SU-DHL-6 (cell line): ENCODE results near the gene UTP4.
A peak's percentile ranks its signal among the peaks of the same experiment; 100 is the strongest.

ENCODE experiments used
- H2AFZ ChIP-seq: fragments of 200-600 bp; sonication (generic); 2 replicates; pipeline ENCODE4 v1.6.1; 2014; ENCODE audit warnings: low read depth, mild to moderate bottlenecking, moderate library complexity, mixed read lengths, antibody characterized with exemption, low read length; ENCODE audit not compliant: severe bottlenecking
- H3F3A ChIP-seq: fragments of 200-600 bp; shearing (Covaris generic); 2 replicates; pipeline ENCODE4 v1.6.0; 2016; ENCODE audit warnings: antibody characterized with exemption, mild to moderate bottlenecking; ENCODE audit not compliant: insufficient read depth
- H3K27ac ChIP-seq: fragments of 200-600 bp; sonication (generic); 2 replicates; pipeline ENCODE4 v1.5.1; 2016; ENCODE audit warnings: low read depth, mild to moderate bottlenecking, low read length, moderate library complexity, mixed read lengths
- H3K27me3 ChIP-seq: fragments of 200-600 bp; sonication (generic), shearing (Covaris generic); 2 replicates; pipeline ENCODE4 v1.6.0; 2014; ENCODE audit warnings: mild to moderate bottlenecking, low read length
- H3K36me3 ChIP-seq: fragments of 200-600 bp; sonication (generic); 2 replicates; pipeline ENCODE4 v1.6.1; 2014; ENCODE audit warnings: mild to moderate bottlenecking, low read length, mixed read lengths
- H3K4me2 ChIP-seq: fragments of 300-600, 200-600 bp; shearing (Covaris generic), sonication (generic); 2 replicates; pipeline ENCODE4 v1.6.0; 2014; ENCODE audit warnings: low read length, low read depth, mild to moderate bottlenecking; ENCODE audit not compliant: poor library complexity, severe bottlenecking
- H3K4me3 ChIP-seq: fragments of 200-600 bp; sonication (generic); 2 replicates; pipeline ENCODE4 v1.5.1; 2014; ENCODE audit warnings: antibody characterized with exemption, low read length, mild to moderate bottlenecking, mixed read lengths; ENCODE audit not compliant: insufficient read depth, poor library complexity, severe bottlenecking
- H3K79me2 ChIP-seq: fragments of 200-600 bp; sonication (generic); 2 replicates; pipeline ENCODE4 v1.6.1; 2014; ENCODE audit warnings: mild to moderate bottlenecking, low read length, moderate library complexity; ENCODE audit not compliant: insufficient read depth
- H3K9ac ChIP-seq: fragments of 200-600 bp; sonication (generic); 2 replicates; pipeline ENCODE4 v1.7.0; 2014; ENCODE audit warnings: mild to moderate bottlenecking, low read length
- H3K9me2 ChIP-seq: fragments of 200-600 bp; sonication (generic); replicated peaks from 2 replicates; pipeline ENCODE4 v1.6.1; 2014; ENCODE audit warnings: low read length; ENCODE audit not compliant: insufficient read depth
- H3K9me3 ChIP-seq: fragments of 200-600 bp; sonication (generic); 2 replicates; pipeline ENCODE4 v1.6.1; 2014; ENCODE audit warnings: low read length, mixed read lengths; ENCODE audit not compliant: insufficient read depth
- H4K20me1 ChIP-seq: fragments of 200-600 bp; sonication (generic); 2 replicates; pipeline ENCODE4 v1.6.1; 2014; ENCODE audit warnings: low read depth, mild to moderate bottlenecking, antibody characterized with exemption, low read length, moderate library complexity, mixed read lengths
- CTCF ChIP-seq: fragments of 200-600 bp; sonication (generic); IDR thresholded peaks from one replicate; pipeline ENCODE4 v1.5.1; 2017; ENCODE audit warnings: antibody characterized with exemption, mild to moderate bottlenecking, low read length, moderate library complexity; ENCODE audit not compliant: insufficient read depth, poor library complexity, severe bottlenecking
- EZH2phosphoT487 ChIP-seq: fragments of 200-600 bp; sonication (generic), shearing (Covaris generic); conservative IDR thresholded peaks from 2 replicates; pipeline ENCODE4 v1.6.1; 2018; ENCODE audit warnings: mild to moderate bottlenecking, antibody characterized with exemption, low read length, moderate library complexity, mixed read lengths

UTP4 gene

GRCh38 chr16:69106491-69107315 is 25.7 kb upstream of the UTP4 start:
- Histone ChIP-seq H2AFZ (no peak overlapping the region), H3F3A (no peaks in the 10 kb centered on the region), H3K9me2 (no peaks in the 10 kb centered on the region), H3K4me3 (peak overlapping the region; percentile 49), H3K9ac (peak overlapping the region; percentile 39; the same call in 1 of the 2 replicates), H3K27ac (no peak overlapping the region), H3K27me3 (no peaks in the 10 kb centered on the region), H3K36me3 (no peaks in the 10 kb centered on the region), H3K4me2 (peak overlapping the region; percentile 60), H3K9me3 (no peaks in the 10 kb centered on the region), H4K20me1 (no peaks in the 10 kb centered on the region), H3K79me2 (no peaks in the 10 kb centered on the region)
- TF ChIP-seq CTCF, result no peak
- TF ChIP-seq EZH2phosphoT487, result no peak

GRCh38 chr16:69107316-69107962 is 25.0 kb upstream of the UTP4 start:
- no peaks in the 10 kb centered on the region for H4K20me1 ChIP-seq
- no peaks in the 10 kb centered on the region for H3K79me2 ChIP-seq

GRCh38 chr16:69108064-69108904 is 24.2 kb upstream of the UTP4 start:
- H3K9me2 ChIP-seq, result no peaks in the 10 kb centered on the region
- TF ChIP-seq EZH2phosphoT487 (no peak), CTCF (no peak)
- no peaks in the 10 kb centered on the region for H3K9me3 ChIP-seq
- H3K36me3 ChIP-seq, result no peaks in the 10 kb centered on the region
- H3K27ac ChIP-seq, result no peak overlapping the region
- H3K79me2 ChIP-seq, result no peaks in the 10 kb centered on the region
- no peaks in the 10 kb centered on the region for H3K27me3 ChIP-seq
- H3F3A ChIP-seq, result no peaks in the 10 kb centered on the region
- H3K4me3 ChIP-seq, result no peak overlapping the region
- H4K20me1 ChIP-seq, result no peaks in the 10 kb centered on the region
- H2AFZ ChIP-seq, result no peak overlapping the region
- no peak overlapping the region for H3K4me2 ChIP-seq
- no peak overlapping the region for H3K9ac ChIP-seq

More at GRCh38 chr16:69107316-69107962, 25.0 kb upstream of the UTP4 start:
- no peak overlapping the region for H3K27ac ChIP-seq
- H3K36me3 ChIP-seq, result no peaks in the 10 kb centered on the region
- no peak overlapping the region for H3K4me2 ChIP-seq
- H3K9me3 ChIP-seq, result no peaks in the 10 kb centered on the region
- H3K4me3 ChIP-seq, result no peak overlapping the region
- no peak for TF ChIP-seq CTCF
- no peak for TF ChIP-seq EZH2phosphoT487
- H3K9ac ChIP-seq, result no peak overlapping the region
- no peaks in the 10 kb centered on the region for H3F3A ChIP-seq
- H3K27me3 ChIP-seq, result no peaks in the 10 kb centered on the region
- no peaks in the 10 kb centered on the region for H3K9me2 ChIP-seq
- no peak overlapping the region for H2AFZ ChIP-seq
